ENCODE results near the gene CALML4. TPM values are rescaled to one million over a fixed set of nuclear protein-coding genes. Genes with fewer than 3 reads are reported as not detected.
"Not testable (repeated sequence)": the region's sequence is repeated elsewhere in the genome, so short reads cannot be mapped to it uniquely, and the experiment has no call there.

CALML4 gene
- total RNA-seq, 1 donor from 2014 or later, result 0.90 TPM

DNA sequence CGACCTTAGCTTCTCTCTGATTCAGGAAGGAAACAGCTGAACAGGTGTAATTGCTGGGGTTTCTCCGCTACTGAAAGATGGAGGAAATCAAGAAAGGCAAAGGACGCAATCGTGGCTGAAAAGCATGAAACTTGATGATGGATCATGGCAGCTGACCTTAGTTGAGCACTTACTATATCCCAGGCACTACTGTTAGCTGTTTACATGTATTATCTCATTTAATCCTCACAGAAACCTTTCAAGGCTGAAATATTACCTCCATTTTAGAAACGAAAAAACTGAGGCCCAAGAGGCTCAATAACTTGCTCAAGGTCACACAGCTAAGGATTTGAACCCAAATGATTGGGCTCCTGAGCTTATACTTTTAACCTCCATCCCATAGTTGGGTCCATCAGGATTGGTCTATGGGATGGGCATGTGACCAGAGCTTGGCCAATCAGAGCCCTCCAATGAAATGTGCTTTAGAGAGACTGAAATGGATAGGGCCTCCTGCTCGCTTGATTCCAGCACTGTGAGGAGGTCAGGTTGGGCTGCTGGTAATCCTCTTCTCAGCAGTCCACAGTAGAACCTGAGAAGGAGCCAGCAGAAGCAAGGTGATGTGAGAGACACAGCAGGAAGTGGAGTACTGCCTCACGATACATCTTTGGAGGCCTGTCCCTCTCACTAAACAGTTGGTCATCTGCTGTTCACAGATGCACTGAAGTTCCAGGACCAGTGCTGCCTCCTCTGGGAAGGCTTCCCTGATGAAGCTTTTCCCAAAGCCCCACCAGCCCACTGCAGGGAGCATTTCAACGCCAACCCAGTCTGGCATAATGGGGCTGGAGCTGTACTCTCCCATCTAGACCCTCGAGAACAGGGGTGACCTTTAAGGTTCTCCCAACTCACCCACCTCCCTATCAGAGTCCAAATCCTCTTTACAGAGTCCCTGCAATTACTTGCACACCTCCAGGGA lies 14.0 kb upstream of the CALML4 start:
- no peak overlapping the region for H3K4me3 Mint-ChIP-seq (ENCODE audit: unreplicated experiment)
- H3K36me3 Mint-ChIP-seq (ENCODE audit: low read depth), result peaks cover 1% of the 10 kb centered on the region
- no peaks in the 10 kb centered on the region for H3K4me1 Mint-ChIP-seq (ENCODE audit: low read depth)

DNA sequence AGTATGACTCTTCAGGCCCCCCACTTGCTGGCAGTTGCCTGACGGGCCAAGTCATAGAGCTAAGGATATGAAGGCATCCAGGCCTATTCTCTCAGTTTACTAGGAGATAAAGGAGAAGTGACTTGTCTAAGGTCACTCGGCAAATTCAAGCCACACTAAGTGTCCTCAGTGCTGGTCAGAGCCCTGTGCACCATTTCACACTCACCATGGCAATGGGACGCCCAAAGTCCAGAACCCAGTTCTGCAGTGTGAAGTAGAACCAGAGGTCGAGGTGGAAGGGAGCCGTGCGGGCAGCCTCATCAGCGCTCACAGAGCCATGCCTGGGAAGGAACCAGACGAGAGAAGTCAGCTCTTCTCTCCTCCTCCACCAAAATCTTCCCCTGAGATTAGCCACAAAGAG lies 13.2 kb upstream of the CALML4 start:
- Mint-ChIP-seq H3K4me1 (ENCODE audit: low read depth) (no peaks in the 10 kb centered on the region), H3K4me3 (ENCODE audit: unreplicated experiment) (no peak overlapping the region), H3K27me3 (ENCODE audit: low read depth) (no peaks in the 10 kb centered on the region), H3K27ac (ENCODE audit: unreplicated experiment) (no peak overlapping the region), H3K9me3 (ENCODE audit: low read depth) (no peaks in the 10 kb centered on the region), H3K36me3 (ENCODE audit: low read depth) (peaks cover 3% of the 10 kb centered on the region)
- peak; percentile 26 for DNase-seq (ENCODE audit: low spot score)
- TF ChIP-seq, protein P1, sequence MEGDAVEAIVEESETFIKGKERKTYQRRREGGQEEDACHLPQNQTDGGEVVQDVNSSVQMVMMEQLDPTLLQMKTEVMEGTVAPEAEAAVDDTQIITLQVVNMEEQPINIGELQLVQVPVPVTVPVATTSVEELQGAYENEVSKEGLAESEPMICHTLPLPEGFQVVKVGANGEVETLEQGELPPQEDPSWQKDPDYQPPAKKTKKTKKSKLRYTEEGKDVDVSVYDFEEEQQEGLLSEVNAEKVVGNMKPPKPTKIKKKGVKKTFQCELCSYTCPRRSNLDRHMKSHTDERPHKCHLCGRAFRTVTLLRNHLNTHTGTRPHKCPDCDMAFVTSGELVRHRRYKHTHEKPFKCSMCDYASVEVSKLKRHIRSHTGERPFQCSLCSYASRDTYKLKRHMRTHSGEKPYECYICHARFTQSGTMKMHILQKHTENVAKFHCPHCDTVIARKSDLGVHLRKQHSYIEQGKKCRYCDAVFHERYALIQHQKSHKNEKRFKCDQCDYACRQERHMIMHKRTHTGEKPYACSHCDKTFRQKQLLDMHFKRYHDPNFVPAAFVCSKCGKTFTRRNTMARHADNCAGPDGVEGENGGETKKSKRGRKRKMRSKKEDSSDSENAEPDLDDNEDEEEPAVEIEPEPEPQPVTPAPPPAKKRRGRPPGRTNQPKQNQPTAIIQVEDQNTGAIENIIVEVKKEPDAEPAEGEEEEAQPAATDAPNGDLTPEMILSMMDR (IDR thresholded peaks at IDR 0.05), result no peak

More for the DNA sequence above, 14.0 kb upstream of the CALML4 start:
- H3K27me3 Mint-ChIP-seq (ENCODE audit: low read depth), result no peaks in the 10 kb centered on the region
- DNase-seq (ENCODE audit: low spot score), result peak; percentile 22
- no peaks in the 10 kb centered on the region for H3K9me3 Mint-ChIP-seq (ENCODE audit: low read depth)
- no peak overlapping the region for H3K27ac Mint-ChIP-seq (ENCODE audit: unreplicated experiment)
- TF ChIP-seq, protein P1 (IDR thresholded peaks at IDR 0.05), result no peak

DNA sequence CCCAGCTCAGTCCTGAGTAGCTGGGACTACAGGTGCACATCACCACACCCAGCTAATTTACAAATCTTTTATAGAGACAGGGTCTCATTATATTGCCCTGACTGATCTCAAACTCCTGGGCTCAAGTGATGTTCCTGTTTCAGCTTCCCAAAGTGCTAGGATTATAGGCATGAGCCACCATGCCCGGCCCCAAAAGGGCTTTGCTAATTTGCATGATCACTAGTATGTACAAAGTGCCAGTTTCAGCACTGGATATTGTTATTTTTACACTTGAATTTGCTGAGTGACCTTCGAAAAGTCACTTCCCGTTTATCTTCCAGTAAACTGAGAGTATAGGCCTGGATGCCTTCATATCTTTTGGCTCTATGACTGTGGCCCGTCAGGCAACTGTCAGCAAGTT lies 12.2 kb upstream of the CALML4 start:
- Mint-ChIP-seq H3K9me3 (ENCODE audit: low read depth) (no peaks in the 10 kb centered on the region), H3K4me3 (ENCODE audit: unreplicated experiment) (no peak overlapping the region), H3K4me1 (ENCODE audit: low read depth) (no peaks in the 10 kb centered on the region), H3K27me3 (ENCODE audit: low read depth) (no peaks in the 10 kb centered on the region), H3K27ac (ENCODE audit: unreplicated experiment) (no peak overlapping the region), H3K36me3 (ENCODE audit: low read depth) (peaks cover 3% of the 10 kb centered on the region)
- DNase-seq (ENCODE audit: low spot score), result no peak
- TF ChIP-seq, protein P1 (IDR thresholded peaks at IDR 0.05), result no peak

DNA sequence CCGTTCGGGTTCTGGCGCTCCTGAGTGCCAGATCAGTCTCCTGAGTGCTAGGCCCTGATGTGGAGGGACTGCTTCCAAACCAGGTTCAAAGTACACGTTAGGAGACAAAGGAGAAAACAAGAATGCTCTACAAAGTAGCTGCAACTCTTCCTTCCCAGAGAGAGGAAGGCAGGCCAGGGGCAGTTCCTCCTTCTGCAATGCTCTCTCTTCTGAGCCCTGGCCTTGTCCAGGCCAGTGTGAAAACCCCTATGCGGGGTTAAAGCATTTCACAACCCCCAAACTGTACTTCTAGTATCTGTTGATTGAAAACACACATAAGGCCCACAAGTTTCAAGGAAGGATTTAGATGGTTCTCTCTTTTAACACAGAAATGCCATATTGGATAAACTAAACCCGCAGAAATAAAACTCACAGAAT lies 9.7 kb upstream of the CALML4 start:
- H3K36me3 Mint-ChIP-seq (ENCODE audit: low read depth), result peaks cover 3% of the 10 kb centered on the region
- TF ChIP-seq, protein P1 (IDR thresholded peaks at IDR 0.05), result no peak
- no peak overlapping the region for H3K4me3 Mint-ChIP-seq (ENCODE audit: unreplicated experiment)
- no peak for DNase-seq (ENCODE audit: low spot score)
- no peak overlapping the region for H3K27ac Mint-ChIP-seq (ENCODE audit: unreplicated experiment)
- no peaks in the 10 kb centered on the region for H3K27me3 Mint-ChIP-seq (ENCODE audit: low read depth)
- H3K9me3 Mint-ChIP-seq (ENCODE audit: low read depth), result no peaks in the 10 kb centered on the region
- H3K4me1 Mint-ChIP-seq (ENCODE audit: low read depth), result no peaks in the 10 kb centered on the region

DNA sequence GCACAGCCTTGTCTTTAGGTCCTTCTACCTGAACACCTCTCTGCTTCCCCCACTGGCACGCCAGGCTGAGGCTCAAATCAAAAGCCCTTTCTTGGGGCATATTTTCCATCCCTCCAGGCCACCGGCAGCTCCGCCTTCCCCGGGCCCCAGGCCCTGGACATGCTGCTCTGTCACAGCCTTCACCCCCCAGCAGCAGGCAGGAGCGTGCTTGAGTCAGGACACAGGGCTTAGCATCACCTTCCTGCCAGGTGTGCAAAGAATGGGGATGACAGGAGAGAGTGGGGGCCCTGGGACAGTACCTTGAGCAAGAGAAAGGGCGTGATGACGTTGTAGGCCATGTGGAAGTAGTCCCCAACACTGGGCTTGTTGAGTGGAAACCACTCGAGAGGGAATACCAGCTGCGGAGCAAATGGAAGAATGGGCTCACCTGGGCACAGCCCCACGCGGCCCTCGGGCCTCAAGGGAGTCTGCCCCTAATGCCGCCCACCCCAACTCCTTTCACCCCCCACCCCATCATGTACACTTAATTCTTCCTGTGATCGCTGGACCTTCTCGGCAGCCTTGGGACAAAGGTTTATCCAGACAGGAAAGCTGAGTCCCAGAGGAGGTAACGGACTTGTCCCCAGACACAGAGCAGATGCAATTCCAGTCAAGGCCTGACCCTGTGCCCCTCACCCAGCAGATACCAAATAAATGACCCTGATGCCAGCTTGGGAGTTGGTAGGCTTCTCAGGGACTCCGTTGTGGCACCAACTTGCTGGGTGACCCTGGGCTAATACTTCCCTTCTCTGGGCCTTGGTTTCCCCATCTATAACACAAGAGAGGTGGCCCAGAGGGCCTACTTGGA lies 9.1 kb upstream of the CALML4 start:
- Mint-ChIP-seq H3K4me1 (ENCODE audit: low read depth) (no peaks in the 10 kb centered on the region), H3K4me3 (ENCODE audit: unreplicated experiment) (no peak overlapping the region), H3K36me3 (ENCODE audit: low read depth) (peaks cover 3% of the 10 kb centered on the region), H3K27ac (ENCODE audit: unreplicated experiment) (no peak overlapping the region), H3K27me3 (ENCODE audit: low read depth) (no peaks in the 10 kb centered on the region), H3K9me3 (ENCODE audit: low read depth) (no peaks in the 10 kb centered on the region)
- no peak for DNase-seq (ENCODE audit: low spot score)
- TF ChIP-seq, protein P1 (IDR thresholded peaks at IDR 0.05), result no peak

DNA sequence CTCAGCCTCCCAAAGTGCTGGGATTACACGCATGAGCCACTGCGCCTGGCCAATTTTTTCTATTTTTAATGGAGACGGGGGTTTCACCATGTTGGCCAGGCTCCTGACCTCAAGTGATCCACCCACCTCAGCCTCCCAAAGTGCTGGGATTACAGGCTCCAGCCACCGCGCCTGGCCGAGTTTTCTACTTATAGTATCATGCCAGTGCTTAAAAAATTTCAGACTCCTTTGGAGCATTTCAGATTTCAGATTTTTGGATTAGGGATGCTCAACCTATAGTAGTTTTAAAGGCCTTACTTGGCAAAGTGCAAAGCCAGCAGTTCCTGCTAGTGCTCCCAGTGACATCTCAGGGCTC lies 8.3 kb upstream of the CALML4 start:
- not testable (repeated sequence) for H3K9me3 Mint-ChIP-seq (ENCODE audit: low read depth); H3K27me3 Mint-ChIP-seq (ENCODE audit: low read depth)

More for the DNA sequence above, 8.3 kb upstream of the CALML4 start:
- H3K36me3 Mint-ChIP-seq (ENCODE audit: low read depth); DNase-seq (ENCODE audit: low spot score); H3K4me3 Mint-ChIP-seq (ENCODE audit: unreplicated experiment); H3K27ac Mint-ChIP-seq (ENCODE audit: unreplicated experiment); H3K4me1 Mint-ChIP-seq (ENCODE audit: low read depth): not testable (repeated sequence)
